NCI-H774 (cell line): ENCODE measurements around the gene NT5M.

Source experiments
- DNase-seq: peaks from one replicate; lab custom pipeline; 2025; lab: John Stamatoyannopoulos, UW

Gene NT5M

DNA sequence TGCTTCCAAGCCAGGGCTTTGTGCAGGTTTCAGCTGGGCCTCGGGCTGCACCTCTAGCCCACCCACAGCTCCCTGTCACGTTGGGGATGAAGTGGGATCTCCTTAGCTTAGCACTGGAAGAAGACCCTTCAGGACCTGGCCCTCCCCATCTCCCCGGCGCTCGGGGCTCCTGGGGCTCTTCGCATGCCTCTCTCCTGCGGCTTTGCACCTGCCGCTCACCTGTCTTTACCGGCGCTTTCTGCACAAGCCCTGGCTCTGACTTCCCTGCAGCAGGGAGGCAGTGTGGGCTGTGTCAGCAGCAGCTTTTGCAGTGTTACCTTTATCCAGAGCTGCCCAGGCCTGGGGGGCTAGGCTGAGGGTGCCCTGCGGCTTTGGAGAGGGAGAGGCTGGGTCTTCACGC is 52.3 kb downstream of the NT5M start:
- no peak for DNase-seq

DNA sequence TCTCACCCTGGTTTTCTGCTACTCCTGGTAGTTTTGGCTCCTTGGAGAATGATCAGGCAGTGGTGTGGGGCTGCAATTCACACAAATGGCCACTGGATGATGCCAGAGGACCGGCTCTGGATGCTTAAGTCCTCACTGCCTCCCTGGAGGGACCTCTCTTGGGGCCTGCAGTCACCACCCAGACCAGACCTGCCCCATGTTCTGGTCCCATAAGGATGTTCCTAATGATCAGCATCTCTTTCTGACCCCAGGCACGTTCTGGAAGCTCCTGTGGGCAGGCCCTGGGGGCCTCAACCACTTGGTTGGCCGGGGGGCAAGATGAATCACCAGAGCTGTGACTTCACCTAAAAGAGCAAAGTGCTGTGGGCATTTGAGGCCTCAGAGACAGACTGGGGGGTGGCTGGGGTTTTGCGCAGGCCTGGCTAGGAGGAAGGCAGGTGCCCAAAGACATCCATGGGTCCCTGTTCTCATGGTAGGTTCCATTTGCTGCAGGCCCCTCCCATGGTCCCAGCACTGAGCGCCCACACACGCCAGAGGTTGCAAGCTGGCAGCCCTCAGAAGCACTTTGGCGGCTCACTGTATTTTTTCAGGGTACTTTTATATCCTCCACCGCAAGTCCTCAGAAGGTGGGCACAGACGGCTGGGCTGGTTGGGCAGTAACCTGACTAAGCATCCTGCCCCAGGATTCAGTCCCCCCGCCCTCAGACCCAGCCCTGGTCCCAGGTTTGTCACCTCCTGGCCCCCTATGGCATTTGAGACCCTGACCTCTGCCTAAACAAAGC is 53.2 kb downstream of the NT5M start:
- DNase-seq = peak; percentile 57

- no peak for DNase-seq
Measured at GRCh38 chr17:17356931-17357270, 53.7 kb downstream of the NT5M start.

- DNase-seq = no peak
Measured at GRCh38 chr17:17358060-17358751, 55.0 kb downstream of the NT5M start.

GRCh38 chr17:17358866-17359265 is 55.7 kb downstream of the NT5M start:
- no peak for DNase-seq

DNA sequence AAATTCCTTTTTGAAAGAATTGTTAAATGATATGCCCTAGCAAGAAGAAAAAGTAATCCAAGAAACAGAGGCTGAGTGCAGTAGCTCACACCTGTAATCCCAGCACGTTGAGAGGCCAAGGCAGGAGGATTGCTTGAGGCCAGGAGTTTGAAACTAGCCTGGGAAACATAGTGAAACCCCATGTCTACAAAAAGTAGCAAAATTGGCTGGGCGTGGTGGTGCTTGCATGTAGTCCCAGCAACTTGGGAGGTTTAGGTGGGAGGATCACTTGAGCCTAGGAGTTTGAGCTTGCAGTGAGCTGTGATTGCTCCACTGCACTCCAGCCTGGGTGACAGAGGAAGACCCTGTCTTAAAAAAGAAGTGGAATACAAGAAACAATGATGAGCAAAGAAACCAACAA is 56.1 kb downstream of the NT5M start:
- DNase-seq = no peak

DNA sequence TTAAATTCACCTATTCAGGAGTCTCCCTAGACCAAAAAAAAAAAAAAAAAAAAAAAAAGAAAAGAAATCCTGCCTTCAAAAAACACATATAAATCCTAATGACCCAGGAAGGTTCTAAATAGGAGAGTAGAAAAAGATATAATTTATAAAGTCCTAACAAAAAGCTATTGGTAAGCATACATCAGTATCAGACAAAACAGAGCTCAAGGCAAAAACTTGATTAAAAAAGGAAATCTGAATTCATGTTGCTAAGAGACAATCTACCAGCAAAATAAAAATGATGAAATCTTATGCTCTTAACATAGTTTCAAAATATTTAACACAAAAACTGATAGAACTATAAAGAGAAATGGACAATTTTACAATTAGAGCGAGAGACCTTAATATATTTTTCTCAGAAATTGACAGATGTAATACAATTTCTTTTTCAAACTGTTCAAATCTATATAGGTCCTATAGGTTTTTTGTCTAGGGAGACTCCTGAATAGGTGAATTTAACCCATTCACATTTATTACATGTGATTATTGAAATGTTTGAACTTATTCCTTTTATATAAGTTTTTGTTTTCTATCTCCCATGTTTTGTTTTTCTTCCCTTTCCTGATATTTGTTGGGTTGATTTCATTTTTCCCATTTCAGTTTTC is 57.0 kb downstream of the NT5M start:
- DNase-seq = no peak

DNA sequence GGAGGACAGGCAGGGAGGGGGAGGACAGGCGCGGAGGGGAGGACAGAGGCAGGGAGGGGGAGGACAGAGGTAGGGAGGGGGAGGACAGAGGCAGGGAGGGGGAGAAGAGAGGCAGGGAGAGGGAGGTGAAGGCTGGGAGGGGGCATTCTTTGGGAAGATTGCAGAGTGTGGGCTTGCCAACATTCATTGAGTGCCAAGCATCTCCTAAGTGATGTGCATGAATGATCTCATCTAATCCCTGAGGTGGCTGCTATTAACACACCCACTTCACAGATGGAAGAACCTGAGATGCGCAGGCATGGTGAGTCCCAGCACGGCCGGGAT is 58.3 kb downstream of the NT5M start:
- no peak for DNase-seq

GRCh38 chr17:17361867-17362539 is 58.8 kb downstream of the NT5M start:
- DNase-seq = no peak

GRCh38 chr17:17362540-17362930 is 59.4 kb downstream of the NT5M start:
- no peak for DNase-seq

DNA sequence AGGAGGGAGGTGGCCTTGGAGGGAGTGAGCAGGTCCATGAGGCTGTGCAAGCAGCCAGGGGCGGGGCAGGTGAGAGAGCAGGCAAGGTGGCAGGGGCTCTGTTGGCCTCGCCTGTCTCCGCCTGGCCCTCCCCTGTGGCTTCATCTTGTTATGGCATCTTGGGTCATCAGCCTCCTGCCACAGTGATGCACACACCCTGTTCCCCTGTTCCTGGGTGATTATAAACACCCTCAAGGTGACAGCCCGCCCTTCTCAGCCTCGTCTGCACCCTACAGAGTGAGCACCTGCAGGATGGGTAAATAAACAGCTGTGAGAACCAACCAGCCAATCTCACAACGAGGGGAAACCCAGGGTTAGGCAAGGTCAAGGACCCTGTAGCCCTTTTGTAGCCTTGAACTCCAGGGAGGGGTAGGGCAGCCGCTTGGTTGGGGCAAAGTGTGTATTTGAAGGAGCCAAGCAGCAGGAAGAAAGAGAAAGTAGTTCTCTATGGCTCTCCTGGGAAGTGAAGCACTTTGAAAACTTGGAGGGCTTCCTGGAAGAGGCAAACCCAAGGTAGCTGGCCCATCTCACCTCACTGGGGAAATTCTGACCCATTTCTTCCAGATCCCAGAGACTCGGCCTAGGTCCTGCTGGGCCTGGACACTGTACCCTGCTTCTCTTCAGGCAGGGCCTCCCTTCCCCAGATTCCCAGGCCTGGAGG is 60.6 kb downstream of the NT5M start:
- peak; percentile 51 for DNase-seq

DNA sequence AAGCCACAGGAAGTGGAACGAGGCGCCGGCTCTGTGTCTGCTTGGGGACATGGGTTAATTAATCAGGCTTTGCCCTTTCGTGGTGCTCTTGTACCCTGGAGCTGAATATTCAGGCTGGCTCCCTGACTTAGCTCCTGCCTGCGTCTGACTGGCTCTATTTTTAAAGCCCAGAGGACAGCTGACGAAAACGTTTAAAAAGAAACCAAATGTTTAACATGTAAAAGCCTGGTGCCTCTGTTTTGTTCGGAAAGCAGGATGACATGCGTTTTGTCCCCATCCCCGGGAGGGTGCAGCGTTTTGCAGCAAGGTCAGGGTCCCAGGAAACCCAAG is 61.1 kb downstream of the NT5M start:
- no peak for DNase-seq

GRCh38 chr17:17365476-17366110 is 62.4 kb downstream of the NT5M start:
- DNase-seq = no peak

- no peak for DNase-seq
Measured at GRCh38 chr17:17366235-17366634, 63.1 kb downstream of the NT5M start.

GRCh38 chr17:17366941-17367875 is 64.0 kb downstream of the NT5M start:
- DNase-seq = no peak

DNA sequence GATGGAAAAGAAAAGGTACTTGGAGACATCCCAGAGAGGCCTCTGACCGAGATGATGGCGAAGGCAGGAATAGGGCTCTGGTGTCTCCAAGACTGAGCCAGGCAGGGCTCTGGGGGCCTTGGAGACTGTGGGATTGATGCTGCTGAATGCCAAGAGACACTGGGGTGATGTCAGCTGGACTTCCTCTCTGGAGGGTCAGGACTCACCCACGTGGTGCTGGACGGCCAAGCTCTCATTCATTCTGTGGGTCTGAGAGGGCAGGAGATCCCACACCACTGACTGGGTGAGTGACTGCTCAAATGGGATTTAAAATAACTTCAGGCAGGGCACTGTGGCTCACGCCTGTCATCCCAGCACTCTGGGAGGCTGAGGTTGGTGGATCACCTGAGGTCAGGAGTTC is 64.8 kb downstream of the NT5M start:
- no peak for DNase-seq

GRCh38 chr17:17370711-17371110 is 67.5 kb downstream of the NT5M start:
- no peak for DNase-seq

DNA sequence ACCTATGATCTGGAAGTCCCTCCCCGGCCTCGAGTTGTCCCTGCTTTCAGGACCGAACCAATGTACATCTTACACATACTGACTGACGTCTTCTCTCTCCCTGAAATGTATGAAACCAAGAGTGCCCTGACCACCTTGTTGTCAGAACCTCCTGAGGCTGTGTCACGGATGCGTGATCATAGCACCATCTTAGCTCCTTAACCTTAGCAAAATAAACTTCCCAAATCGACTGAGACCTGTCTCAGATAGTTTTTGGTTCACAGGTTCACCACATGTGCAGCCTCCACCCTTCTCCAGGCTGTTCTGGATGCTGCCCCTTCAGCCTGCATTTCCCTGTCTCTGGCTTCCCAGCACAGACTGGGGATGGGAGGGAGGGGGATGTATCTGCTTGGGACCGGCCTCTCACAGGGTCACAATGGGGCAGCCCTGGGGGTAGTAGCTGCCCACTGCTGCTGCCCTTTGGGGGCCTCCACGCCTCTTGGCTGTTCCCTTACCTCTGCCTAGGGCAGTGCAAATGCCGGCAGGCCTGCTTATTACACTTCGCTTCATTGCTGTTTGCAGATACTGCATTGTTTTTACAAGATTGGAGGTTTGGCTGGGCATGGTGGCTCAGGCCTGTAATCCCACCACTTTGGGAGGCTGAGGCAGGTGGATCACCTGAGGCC is 69.8 kb downstream of the NT5M start:
- no peak for DNase-seq

DNA sequence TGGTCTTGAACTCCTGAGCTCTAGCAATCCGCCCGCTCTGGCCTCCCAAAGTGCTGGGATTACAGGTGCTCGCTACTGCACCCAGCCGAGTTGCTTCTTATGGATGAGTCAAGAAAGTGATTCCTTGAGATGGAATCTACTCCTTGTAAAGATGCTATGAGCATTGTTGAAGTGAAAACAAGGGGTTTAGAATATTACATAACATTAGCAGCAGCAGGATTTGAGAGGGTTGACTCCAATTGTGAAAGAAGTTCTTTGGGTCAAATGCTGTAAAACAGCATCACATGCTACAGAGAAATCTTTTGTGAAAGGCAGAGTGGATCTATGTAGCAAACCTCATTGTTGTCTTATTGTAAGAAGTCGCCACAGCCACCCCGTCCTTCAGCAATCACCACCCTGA is 72.7 kb downstream of the NT5M start:
- DNase-seq = no peak

GRCh38 chr17:17376362-17376761 is 73.2 kb downstream of the NT5M start:
- no peak for DNase-seq
